Mesodermal cell (in vitro differentiated cells): ENCODE results near the gene ULK2.

ENCODE experiments used
- H3K27ac ChIP-seq: 2 replicates; pipeline ENCODE4 v1.7.0; 2013; ENCODE audit warnings: mild to moderate bottlenecking, low read depth, low read length, moderate library complexity; ENCODE audit not compliant: severe bottlenecking
- H3K36me3 ChIP-seq: 2 replicates; pipeline ENCODE4 v1.7.1; 2013; ENCODE audit warnings: mild to moderate bottlenecking, low read length, moderate library complexity; ENCODE audit not compliant: control insufficient read depth, insufficient read depth
- H3K4me1 ChIP-seq: one replicate; pipeline ENCODE4 v1.7.1; 2013; ENCODE audit warnings: mild to moderate bottlenecking, low read length; ENCODE audit not compliant: insufficient read depth, control insufficient read depth, poor library complexity, severe bottlenecking
- H3K4me3 ChIP-seq: 2 replicates; pipeline ENCODE4 v1.7.0; 2013; ENCODE audit warnings: low read length, control low read depth, mild to moderate bottlenecking; ENCODE audit not compliant: insufficient read depth, poor library complexity, severe bottlenecking; ENCODE audit errors: extremely low read depth
- H3K9me3 ChIP-seq: 2 replicates; pipeline ENCODE4 v1.7.1; 2013; ENCODE audit warnings: mild to moderate bottlenecking, low read length, moderate library complexity; ENCODE audit not compliant: control insufficient read depth
- WGBS, 2 experiments: methylation state at CpG; one replicate each; pipeline ENCODE4 v1.1.5; 2013; ENCODE audit warnings: missing lambda C conversion rate in 2 of 2; ENCODE audit not compliant: insufficient coverage in 2 of 2; 5-methylcytosine and 5-hydroxymethylcytosine counted together

ULK2 gene

GRCh38 chr17:19738757-19739156, 129.0 kb downstream of the ULK2 start:
- WGBS, 2 experiments = 92 to 93% methylated on average over 9 of the region's 9 CpGs
- H3K9me3 ChIP-seq = no peaks in the 10 kb centered on the region
- no peak overlapping the region for H3K4me3 ChIP-seq
- no peak overlapping the region for H3K27ac ChIP-seq
- H3K4me1 ChIP-seq = no peaks in the 10 kb centered on the region
- no peaks in the 10 kb centered on the region for H3K36me3 ChIP-seq

- H3K36me3 ChIP-seq = no peaks in the 10 kb centered on the region
- WGBS, 2 experiments = 96 to 97% methylated on average over 5 to 14 of the region's 14 CpGs
- H3K4me1 ChIP-seq = no peaks in the 10 kb centered on the region
- no peaks in the 10 kb centered on the region for H3K9me3 ChIP-seq
- no peak overlapping the region for H3K27ac ChIP-seq
- no peak overlapping the region for H3K4me3 ChIP-seq
Measured at GRCh38 chr17:19738073-19738449, 129.7 kb downstream of the ULK2 start.

GRCh38 chr17:19737305-19738072, 130.2 kb downstream of the ULK2 start:
- H3K4me3 ChIP-seq = no peak overlapping the region
- 90 to 92% methylated on average over 11 to 15 of the region's 15 CpGs for WGBS, 2 experiments

GRCh38 chr17:19736071-19736470, 131.7 kb downstream of the ULK2 start:
- H3K9me3 ChIP-seq = no peaks in the 10 kb centered on the region
- H3K27ac ChIP-seq = no peak overlapping the region
- H3K4me1 ChIP-seq = no peaks in the 10 kb centered on the region
- WGBS, 2 experiments = 90% methylated on average over 9 to 11 of the region's 11 CpGs
- H3K36me3 ChIP-seq = no peaks in the 10 kb centered on the region
- no peak overlapping the region for H3K4me3 ChIP-seq

More at GRCh38 chr17:19737305-19738072, 130.2 kb downstream of the ULK2 start:
- Histone ChIP-seq H3K4me1 (no peaks in the 10 kb centered on the region), H3K9me3 (no peaks in the 10 kb centered on the region), H3K27ac (no peak overlapping the region), H3K36me3 (no peaks in the 10 kb centered on the region)

GRCh38 chr17:19733953-19734526, 133.7 kb downstream of the ULK2 start:
- H3K4me3 ChIP-seq = no peak overlapping the region
- no peaks in the 10 kb centered on the region for H3K4me1 ChIP-seq
- H3K9me3 ChIP-seq = no peaks in the 10 kb centered on the region
- H3K36me3 ChIP-seq = no peaks in the 10 kb centered on the region
- WGBS, 2 experiments = 81 to 96% methylated on average over 4 of the region's 11 CpGs
- no peak overlapping the region for H3K27ac ChIP-seq

GRCh38 chr17:19731626-19732025, 136.1 kb downstream of the ULK2 start:
- H3K4me3 ChIP-seq = no peak overlapping the region
- H3K36me3 ChIP-seq = no peaks in the 10 kb centered on the region
- no peaks in the 10 kb centered on the region for H3K4me1 ChIP-seq
- H3K27ac ChIP-seq = no peak overlapping the region
- whole genome bisulfite sequencing, 2 experiments = 95 to 98% methylated on average over 11 of the region's 11 CpGs
- H3K9me3 ChIP-seq = no peaks in the 10 kb centered on the region

- H3K9me3 ChIP-seq = no peaks in the 10 kb centered on the region
- WGBS, 2 experiments = 95 to 100% methylated on average over 3 to 4 of the region's 4 CpGs
- H3K4me3 ChIP-seq = no peak overlapping the region
- H3K4me1 ChIP-seq = no peaks in the 10 kb centered on the region
- no peak overlapping the region for H3K27ac ChIP-seq
- no peaks in the 10 kb centered on the region for H3K36me3 ChIP-seq
Measured at GRCh38 chr17:19730843-19731242, 136.9 kb downstream of the ULK2 start.

GRCh38 chr17:19729900-19730299, 137.8 kb downstream of the ULK2 start:
- Histone ChIP-seq H3K36me3 (no peaks in the 10 kb centered on the region), H3K9me3 (no peaks in the 10 kb centered on the region), H3K27ac (no peak overlapping the region), H3K4me3 (no peak overlapping the region), H3K4me1 (no peaks in the 10 kb centered on the region)
- 78 to 96% methylated on average over 4 to 6 of the region's 6 CpGs for WGBS, 2 experiments

- WGBS, 2 experiments = 95% methylated on average over 6 to 7 of the region's 7 CpGs
- Histone ChIP-seq H3K4me3 (no peak overlapping the region), H3K4me1 (no peaks in the 10 kb centered on the region)
Measured at GRCh38 chr17:19728084-19728495, 139.6 kb downstream of the ULK2 start.

GRCh38 chr17:19727501-19728078, 140.1 kb downstream of the ULK2 start:
- no peak overlapping the region for H3K4me3 ChIP-seq
- H3K4me1 ChIP-seq = no peaks in the 10 kb centered on the region
- H3K27ac ChIP-seq = no peak overlapping the region
- H3K9me3 ChIP-seq = no peaks in the 10 kb centered on the region
- H3K36me3 ChIP-seq = no peaks in the 10 kb centered on the region
- WGBS, 2 experiments = 80 to 100% methylated on average over 3 to 4 of the region's 4 CpGs

More at GRCh38 chr17:19728084-19728495, 139.6 kb downstream of the ULK2 start:
- H3K27ac ChIP-seq = no peak overlapping the region
- no peaks in the 10 kb centered on the region for H3K9me3 ChIP-seq
- H3K36me3 ChIP-seq = no peaks in the 10 kb centered on the region
